GM18526 (cell line): ENCODE data around the gene CEMIP2.

Experiments used
- POLR2A ChIP-seq: IDR thresholded peaks from 3 replicates; pipeline ENCODE4 v1.6.1; 2011; ENCODE audit not compliant: insufficient read length; ENCODE audit errors: extremely low read depth

CEMIP2 gene

GRCh38 chr9:71668717-71669116 is 99.6 kb downstream of the CEMIP2 start:
- no peak for TF ChIP-seq POLR2A

GRCh38 chr9:71665247-71665646 is 103.1 kb downstream of the CEMIP2 start:
- TF ChIP-seq POLR2A, result no peak

GRCh38 chr9:71664566-71664965 is 103.7 kb downstream of the CEMIP2 start:
- TF ChIP-seq POLR2A, result no peak

GRCh38 chr9:71663931-71664459 is 104.3 kb downstream of the CEMIP2 start:
- no peak for TF ChIP-seq POLR2A

- TF ChIP-seq POLR2A, result no peak
These were observed 105.1 kb downstream of the CEMIP2 start for GRCh38 chr9:71663216-71663615.

GRCh38 chr9:71662082-71662481 is 106.2 kb downstream of the CEMIP2 start:
- TF ChIP-seq POLR2A, result no peak

GRCh38 chr9:71656496-71656895 is 111.8 kb downstream of the CEMIP2 start:
- no peak for TF ChIP-seq POLR2A

- TF ChIP-seq POLR2A, result no peak
These were observed 112.5 kb downstream of the CEMIP2 start for GRCh38 chr9:71655778-71656177.

GRCh38 chr9:71655141-71655540 is 113.2 kb downstream of the CEMIP2 start:
- TF ChIP-seq POLR2A, result no peak

GRCh38 chr9:71652480-71652879 is 115.8 kb downstream of the CEMIP2 start:
- TF ChIP-seq POLR2A, result no peak

GRCh38 chr9:71648453-71648852 is 119.9 kb downstream of the CEMIP2 start:
- TF ChIP-seq POLR2A, result no peak

GRCh38 chr9:71647094-71647591 is 121.2 kb downstream of the CEMIP2 start:
- no peak for TF ChIP-seq POLR2A

GRCh38 chr9:71646131-71646530 is 122.2 kb downstream of the CEMIP2 start:
- TF ChIP-seq POLR2A, result no peak

GRCh38 chr9:71644819-71645362 is 123.4 kb downstream of the CEMIP2 start:
- TF ChIP-seq POLR2A, result no peak

- no peak for TF ChIP-seq POLR2A
These were observed 125.0 kb downstream of the CEMIP2 start for GRCh38 chr9:71643330-71643729.

GRCh38 chr9:71642056-71642455 is 126.3 kb downstream of the CEMIP2 start:
- no peak for TF ChIP-seq POLR2A

GRCh38 chr9:71638627-71639026 is 129.7 kb downstream of the CEMIP2 start:
- no peak for TF ChIP-seq POLR2A
